Activated CD4-positive, alpha-beta T cell treated with anti-CD3 and anti-CD28 coated beads, Interleukin-2, amount 50 U/mL, for 16 hours (primary cell): Measurements from ENCODE around the gene DAP3.
"Not testable (repeated sequence)": the region's sequence is repeated elsewhere in the genome, so short reads cannot be mapped to it uniquely, and the experiment has no call there.

Source experiments
- DNase-seq: peaks from one replicate; pipeline ENCODE4 v3.0.0-alpha.2; 2020

DAP3 gene

GRCh38 chr1:155719703-155720102 lies 30.8 kb downstream of the DAP3 start:
- DNase-seq, result no peak

- DNase-seq, result no peak
These were observed 36.3 kb downstream of the DAP3 start for GRCh38 chr1:155725142-155725541.

GRCh38 chr1:155729031-155729898 lies 40.4 kb downstream of the DAP3 start:
- peak; percentile 25 for DNase-seq

- DNase-seq, result no peak
These were observed 52.1 kb downstream of the DAP3 start for GRCh38 chr1:155740995-155741394.

GRCh38 chr1:155741908-155742307 lies 53.0 kb downstream of the DAP3 start:
- DNase-seq, result no peak

GRCh38 chr1:155744711-155745283 lies 55.9 kb downstream of the DAP3 start:
- no peak for DNase-seq

- DNase-seq, result peak; percentile 98
These were observed 56.7 kb downstream of the DAP3 start for GRCh38 chr1:155745284-155746228.

- DNase-seq, result not testable (repeated sequence)
These were observed 58.7 kb downstream of the DAP3 start for GRCh38 chr1:155747586-155747985.

GRCh38 chr1:155748141-155748540 lies 59.2 kb downstream of the DAP3 start:
- DNase-seq, result not testable (repeated sequence)

GRCh38 chr1:155759017-155759416 lies 70.1 kb downstream of the DAP3 start:
- not testable (repeated sequence) for DNase-seq

GRCh38 chr1:155759966-155760630 lies 71.2 kb downstream of the DAP3 start:
- no peak for DNase-seq

GRCh38 chr1:155760751-155761475 lies 72.0 kb downstream of the DAP3 start:
- DNase-seq, result no peak

GRCh38 chr1:155761736-155762405 lies 73.0 kb downstream of the DAP3 start:
- DNase-seq, result no peak

- DNase-seq, result not testable (repeated sequence)
These were observed 74.4 kb downstream of the DAP3 start for GRCh38 chr1:155763090-155763815.

GRCh38 chr1:155763989-155764388 lies 75.1 kb downstream of the DAP3 start:
- not testable (repeated sequence) for DNase-seq

- DNase-seq, result not testable (repeated sequence)
These were observed 78.6 kb downstream of the DAP3 start for GRCh38 chr1:155767399-155767989.

- DNase-seq, result no peak
These were observed 80.4 kb downstream of the DAP3 start for GRCh38 chr1:155769257-155769656.

GRCh38 chr1:155773221-155773620 lies 84.3 kb downstream of the DAP3 start:
- DNase-seq, result no peak

GRCh38 chr1:155776414-155776813 lies 87.5 kb downstream of the DAP3 start:
- DNase-seq, result peak; percentile 10

GRCh38 chr1:155777582-155777981 lies 88.7 kb downstream of the DAP3 start:
- no peak for DNase-seq
